GM23338 (cell line): Measurements from ENCODE around the gene CXorf49. TPM values are rescaled to one million over a fixed set of nuclear protein-coding genes. Genes with fewer than 3 reads are reported as not detected.

Experiments
- ATAC-seq: fragments of 200-7000 bp; cut with Tn5 transposase; 3 replicates; pipeline ENCODE4 v1.9.1; 2020
- DNase-seq: peaks from one replicate; pipeline ENCODE4 v3.0.0-alpha.2; 2015; ENCODE audit warnings: low spot score
- H2AFZ ChIP-seq: fragments of 200-600 bp; sonication (generic); 2 replicates; pipeline ENCODE4 v1.8.0; 2016; ENCODE audit warnings: antibody characterized with exemption, mild to moderate bottlenecking, moderate library complexity
- H3F3A ChIP-seq: fragments of 200-600 bp; sonication (generic); replicated peaks from 2 replicates; pipeline ENCODE4 v1.8.0; 2017; ENCODE audit warnings: antibody characterized with exemption, mixed run types, low read depth
- H3K27ac ChIP-seq: fragments of 200-600 bp; sonication (generic); 2 replicates; pipeline ENCODE4 v1.6.1; 2016; ENCODE audit warnings: low read depth
- H3K27me3 ChIP-seq: fragments of 200-600 bp; sonication (generic); 2 replicates; pipeline ENCODE4 v1.8.0; 2016; ENCODE audit warnings: mild to moderate bottlenecking, mixed run types, moderate library complexity; ENCODE audit not compliant: insufficient read depth
- H3K36me3 ChIP-seq: fragments of 200-600 bp; sonication (generic); 2 replicates; pipeline ENCODE4 v1.8.0; 2016; ENCODE audit warnings: mild to moderate bottlenecking; ENCODE audit not compliant: insufficient read depth
- H3K4me1 ChIP-seq: fragments of 200-600 bp; sonication (generic); 2 replicates; pipeline ENCODE4 v1.8.0; 2016; ENCODE audit warnings: mild to moderate bottlenecking, moderate library complexity; ENCODE audit not compliant: insufficient read depth
- H3K4me2 ChIP-seq: fragments of 200-600 bp; sonication (generic); 2 replicates; pipeline ENCODE4 v1.7.1; 2017; ENCODE audit warnings: mixed run types
- H3K4me3 ChIP-seq: fragments of 200-600 bp; sonication (generic); 2 replicates; pipeline ENCODE4 v1.6.1; 2016; ENCODE audit warnings: mixed run types
- H3K79me2 ChIP-seq: fragments of 200-600 bp; sonication (generic); replicated peaks from 2 replicates; pipeline ENCODE4 v1.8.0; 2017; ENCODE audit warnings: mild to moderate bottlenecking; ENCODE audit not compliant: insufficient read depth
- H3K9me2 ChIP-seq: fragments of 200-600 bp; sonication (generic); 2 replicates; pipeline ENCODE4 v1.8.0; 2017; ENCODE audit not compliant: insufficient read depth
- H4K20me1 ChIP-seq: fragments of 200-600 bp; sonication (generic); replicated peaks from 2 replicates; pipeline ENCODE4 v1.8.0; 2017; ENCODE audit warnings: mild to moderate bottlenecking; ENCODE audit not compliant: insufficient read depth
- H3K27ac Mint-ChIP-seq: 2 replicates; pipeline ENCODE4 v1.8.0; 2020; ENCODE audit warnings: inconsistent platforms, mild to moderate bottlenecking, moderate library complexity, mixed read lengths
- H3K27me3 Mint-ChIP-seq: 3 replicates; pipeline ENCODE4 v1.8.0; 2022; ENCODE audit warnings: low read depth, mild to moderate bottlenecking, moderate library complexity, mixed read lengths, inconsistent platforms; ENCODE audit not compliant: insufficient read depth, poor library complexity
- H3K36me3 Mint-ChIP-seq: 3 replicates; pipeline ENCODE4 v1.8.0; 2021; ENCODE audit warnings: low read depth, mild to moderate bottlenecking, inconsistent platforms, moderate library complexity, mixed read lengths
- H3K4me1 Mint-ChIP-seq: 3 replicates; pipeline ENCODE4 v1.8.0; 2020; ENCODE audit warnings: mild to moderate bottlenecking, inconsistent platforms, mixed read lengths
- H3K4me3 Mint-ChIP-seq: 3 replicates; pipeline ENCODE4 v1.8.0; 2021; ENCODE audit warnings: moderate library complexity, mild to moderate bottlenecking, inconsistent platforms, mixed read lengths
- H3K9me3 Mint-ChIP-seq: 3 replicates; pipeline ENCODE4 v1.8.0; 2020; ENCODE audit warnings: moderate library complexity, mild to moderate bottlenecking, inconsistent platforms, mixed read lengths
- CREB1 ChIP-seq: fragments of 250-450 bp; sonication (Bioruptor Pico); IDR thresholded peaks from 2 replicates; pipeline ENCODE4 v1.5.0; 2020; ENCODE audit warnings: low read depth, mild to moderate bottlenecking, moderate library complexity
- EZH2phosphoT487 ChIP-seq: fragments of 200-600 bp; sonication (generic); IDR thresholded peaks from one replicate; pipeline ENCODE4 v1.8.1; 2018; ENCODE audit warnings: antibody characterized with exemption; ENCODE audit not compliant: unreplicated experiment
- NANOG ChIP-seq: IDR thresholded peaks from 2 replicates; pipeline ENCODE4 v1.6.1; 2016; ENCODE audit warnings: antibody characterized with exemption, borderline replicate concordance
- ZNF331 ChIP-seq: fragments of 250-450 bp; sonication (Bioruptor Pico); IDR thresholded peaks from 2 replicates; pipeline ENCODE4 v1.5.0; 2020; ENCODE audit warnings: low read depth, mild to moderate bottlenecking, moderate library complexity
- ZNF462 ChIP-seq: fragments of 250-450 bp; sonication (Bioruptor Pico); IDR thresholded peaks from 2 replicates; pipeline ENCODE4 v1.5.0; 2020; ENCODE audit warnings: mild to moderate bottlenecking, moderate library complexity
- polyA plus RNA-seq: library from polyadenylated mRNA; unstranded; fragments of >200 nt; fragmentation: Nextera tagmentation; extraction: Ambion mirVana; gene quantifications from 2 replicates; pipeline ENCODE4 v1.2.1, GENCODE V29; 2016
- total RNA-seq: library from RNA; depleted of rRNA; stranded (reverse); fragments of >200 nt; shearing (Covaris generic); gene quantifications from 2 replicates; pipeline ENCODE4 v1.2.3, GENCODE V29; 2014
- TF ChIP-seq, protein P1 (sequence below): IDR thresholded peaks from 2 replicates; pipeline ENCODE4 v1.6.1; 2016; ENCODE audit warnings: antibody characterized with exemption

CXorf49 gene
- total and polyA plus RNA-seq, 2 experiments from 2014 or later = not detected

GRCh38 chrX:71668248-71668595, 49.9 kb downstream of the CXorf49 start:
- Histone ChIP-seq H3K79me2 (no peaks in the 10 kb centered on the region), H3K27ac (no peak overlapping the region), H3F3A (no peaks in the 10 kb centered on the region), H3K27me3 (no peaks in the 10 kb centered on the region), H3K4me1 (no peaks in the 10 kb centered on the region), H3K9me2 (no peaks in the 10 kb centered on the region), H2AFZ (no peak overlapping the region), H4K20me1 (no peaks in the 10 kb centered on the region), H3K4me3 (no peak overlapping the region), H3K4me2 (no peak overlapping the region), H3K36me3 (no peaks in the 10 kb centered on the region)
- H3K27ac Mint-ChIP-seq = no peak overlapping the region
- no peaks in the 10 kb centered on the region for H3K9me3 Mint-ChIP-seq
- no peak overlapping the region for H3K4me3 Mint-ChIP-seq
- no peaks in the 10 kb centered on the region; the same call in 2 of the 3 replicates for H3K36me3 Mint-ChIP-seq
- no peaks in the 10 kb centered on the region; the same call in 2 of the 3 replicates for H3K4me1 Mint-ChIP-seq
- H3K27me3 Mint-ChIP-seq = peaks cover 6% of the 10 kb centered on the region
- DNase-seq (no peak), ATAC-seq (no peak)
- TF ChIP-seq CREB1 (no peak), EZH2phosphoT487 (no peak), ZNF331 (CRISPR knock-in tag) (no peak), ZNF462 (CRISPR knock-in tag) (no peak), NANOG (no peak)
- TF ChIP-seq, protein P1, sequence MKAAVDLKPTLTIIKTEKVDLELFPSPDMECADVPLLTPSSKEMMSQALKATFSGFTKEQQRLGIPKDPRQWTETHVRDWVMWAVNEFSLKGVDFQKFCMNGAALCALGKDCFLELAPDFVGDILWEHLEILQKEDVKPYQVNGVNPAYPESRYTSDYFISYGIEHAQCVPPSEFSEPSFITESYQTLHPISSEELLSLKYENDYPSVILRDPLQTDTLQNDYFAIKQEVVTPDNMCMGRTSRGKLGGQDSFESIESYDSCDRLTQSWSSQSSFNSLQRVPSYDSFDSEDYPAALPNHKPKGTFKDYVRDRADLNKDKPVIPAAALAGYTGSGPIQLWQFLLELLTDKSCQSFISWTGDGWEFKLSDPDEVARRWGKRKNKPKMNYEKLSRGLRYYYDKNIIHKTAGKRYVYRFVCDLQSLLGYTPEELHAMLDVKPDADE = no peak
